ENCODE results near the gene TMPRSS11E. TPM values are rescaled to one million over a fixed set of nuclear protein-coding genes. Genes with fewer than 3 reads are reported as not detected.

TMPRSS11E gene
- total RNA-seq, 1 experiment from 2014 or later, result 2.3 TPM

GRCh38 chr4:68462691-68463090, 15.4 kb downstream of the TMPRSS11E start:
- Histone ChIP-seq H4K91ac (ENCODE audit: insufficient read length, low read depth, low read length) (no peak overlapping the region), H3K9ac (ENCODE audit: extremely low read depth, insufficient read length, low read length) (no peak overlapping the region), H3K9me3 (ENCODE audit: control insufficient read depth, low read depth, low read length) (no peaks in the 10 kb centered on the region), H2BK120ac (ENCODE audit: low read depth, low read length, poor library complexity, severe bottlenecking) (no peak overlapping the region), H3K18ac (ENCODE audit: insufficient read length, low read depth, low read length) (no peak overlapping the region), H2BK5ac (ENCODE audit: insufficient read length, low read length) (no peak overlapping the region), H2AFZ (ENCODE audit: low read length) (no peak overlapping the region), H3K27me3 (ENCODE audit: insufficient read depth, low read length) (no peaks in the 10 kb centered on the region), H3K14ac (ENCODE audit: insufficient read depth, low read length) (no peak overlapping the region), H3K56ac (ENCODE audit: insufficient read length, low read depth, low read length) (no peak overlapping the region), H3K79me2 (ENCODE audit: insufficient read depth, low read length) (no peaks in the 10 kb centered on the region), H4K5ac (ENCODE audit: insufficient read length, low read depth, low read length) (no peak overlapping the region), H3K27ac (ENCODE audit: insufficient read length, low read depth, low read length) (no peak overlapping the region), H2AK5ac (ENCODE audit: insufficient read length, low read length) (no peak overlapping the region), H3K23ac (ENCODE audit: insufficient read length, low read depth, low read length) (no peak overlapping the region), H3K79me1 (ENCODE audit: insufficient read depth, low read depth, low read length, poor library complexity, severe bottlenecking) (no peaks in the 10 kb centered on the region), H3T11ph (ENCODE audit: low read length) (no peak overlapping the region), H4K20me1 (ENCODE audit: control insufficient read depth, insufficient read depth, insufficient read length) (no peaks in the 10 kb centered on the region), H3K4ac (ENCODE audit: low read depth, low read length) (no peak overlapping the region), H3K4me2 (ENCODE audit: insufficient read depth, insufficient read length, low read length) (no peak overlapping the region), H2BK20ac (ENCODE audit: low read depth, low read length, poor library complexity, severe bottlenecking) (no peak overlapping the region), H2BK12ac (ENCODE audit: insufficient read length, low read depth, low read length) (no peak overlapping the region), H3K23me2 (ENCODE audit: insufficient read length, low read depth, low read length, poor library complexity, severe bottlenecking) (no peaks in the 10 kb centered on the region), H3K4me1 (ENCODE audit: insufficient read depth, low read length) (no peaks in the 10 kb centered on the region; the same call in 1 of the 2 replicates), H2BK15ac (ENCODE audit: low read depth, low read length) (no peak overlapping the region), H4K8ac (replicated peaks; ENCODE audit: insufficient read length, low read depth, low read length) (no peak overlapping the region)
- no peak for DNase-seq
- no CpG with 5 or more reads among the region's 2 CpGs for WGBS (ENCODE audit: extremely low coverage, insufficient read length, low lambda C conversion rate)
- no peak for TF ChIP-seq CTCF (conservative IDR thresholded peaks at IDR 0.05)
- Mint-ChIP-seq H3K36me3 (ENCODE audit: insufficient read depth in 1 of 3, low read depth in 3 of 3) (no peaks in the 10 kb centered on the region; a peak in 1 of 7 replicates), H3K4me1 (peaks cover 6 to 40% of the 10 kb centered on the region in 2 experiments), H3K27ac (no peak overlapping the region; a peak in 1 of 7 replicates), H3K9me3 (no peaks in the 10 kb centered on the region), H3K27me3 (ENCODE audit: low read depth) (no peaks in the 10 kb centered on the region), H3K4me3 (no peak overlapping the region)

All from H9 (cell line).